ENCODE data around the gene TWF2. TPM values are rescaled to one million over a fixed set of nuclear protein-coding genes. Genes with fewer than 3 reads are reported as not detected.

Gene TWF2
- total RNA-seq, 1 experiment from 2014 or later: 29.3 TPM

GRCh38 chr3:52238193-52238760 lies 681 bp downstream of the TWF2 start:
- no peak for DNase-seq (ENCODE audit: extremely low read depth, low read depth)

- peak; percentile 33 for DNase-seq (ENCODE audit: extremely low read depth, low read depth)
Measured at GRCh38 chr3:52237657-52238172, 1.2 kb downstream of the TWF2 start.

DNA sequence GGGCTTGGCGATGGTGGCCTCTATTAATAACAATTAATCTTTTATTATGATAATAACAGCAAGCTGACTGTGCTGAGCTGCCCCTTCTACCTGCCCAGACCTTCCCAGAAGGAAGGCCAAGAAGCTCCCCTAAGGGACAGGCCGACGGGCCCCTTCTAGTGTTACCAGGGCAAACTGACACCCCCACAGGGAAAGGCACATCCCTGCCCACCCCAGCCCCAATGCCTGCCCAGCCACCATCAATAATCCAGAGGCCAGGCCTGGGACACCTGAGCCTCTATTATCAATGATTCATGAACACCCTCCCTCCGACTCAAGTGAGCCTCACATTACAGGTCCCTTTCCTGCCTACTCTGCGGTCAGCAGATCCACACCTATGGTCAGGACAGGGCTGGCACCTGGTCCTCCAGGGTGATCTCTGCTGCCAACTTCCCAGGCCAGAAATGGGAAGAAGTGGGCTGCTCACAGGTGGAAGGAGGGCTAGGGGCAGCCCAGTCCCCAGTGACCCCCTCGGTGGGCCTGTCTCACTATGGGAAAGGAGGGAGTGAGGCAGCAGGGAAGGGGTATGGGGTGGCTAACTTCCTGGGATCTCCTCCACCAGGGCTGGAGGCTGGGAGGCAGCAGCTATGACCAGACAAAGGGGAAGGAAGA lies 1.8 kb downstream of the TWF2 start:
- DNase-seq (ENCODE audit: extremely low read depth, low read depth): no peak

GRCh38 chr3:52236424-52236886 lies 2.5 kb downstream of the TWF2 start:
- no peak for DNase-seq (ENCODE audit: extremely low read depth, low read depth)

- no peak for DNase-seq (ENCODE audit: extremely low read depth, low read depth)
Measured at GRCh38 chr3:52234516-52235447, 4.2 kb downstream of the TWF2 start.

- no peak for DNase-seq (ENCODE audit: extremely low read depth, low read depth)
Measured at GRCh38 chr3:52233968-52234367, 5.0 kb downstream of the TWF2 start.

DNA sequence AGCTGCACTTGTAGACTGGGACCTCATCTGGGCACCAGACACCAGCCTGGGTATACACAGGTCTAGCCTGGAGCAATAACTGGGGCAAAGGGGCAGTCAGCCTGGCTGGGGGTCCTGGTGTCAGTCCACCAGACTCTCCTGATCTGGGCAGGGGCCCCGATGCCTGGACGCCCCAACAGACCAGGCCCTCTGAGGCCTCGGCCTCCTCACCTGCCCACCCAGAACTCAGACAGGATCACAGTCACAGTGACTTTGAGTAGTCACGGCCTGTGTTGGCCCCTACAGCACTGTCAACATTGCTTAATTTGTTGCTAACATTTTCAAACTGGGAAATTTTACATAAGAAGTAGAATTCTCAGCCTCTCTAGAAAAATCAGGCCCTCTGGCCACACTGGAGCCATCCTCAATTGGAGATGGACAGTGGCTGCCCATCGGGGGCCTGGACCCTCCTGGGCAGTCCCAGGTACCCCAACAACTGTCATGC lies 5.8 kb downstream of the TWF2 start:
- DNase-seq (ENCODE audit: extremely low read depth, low read depth): no peak

DNA sequence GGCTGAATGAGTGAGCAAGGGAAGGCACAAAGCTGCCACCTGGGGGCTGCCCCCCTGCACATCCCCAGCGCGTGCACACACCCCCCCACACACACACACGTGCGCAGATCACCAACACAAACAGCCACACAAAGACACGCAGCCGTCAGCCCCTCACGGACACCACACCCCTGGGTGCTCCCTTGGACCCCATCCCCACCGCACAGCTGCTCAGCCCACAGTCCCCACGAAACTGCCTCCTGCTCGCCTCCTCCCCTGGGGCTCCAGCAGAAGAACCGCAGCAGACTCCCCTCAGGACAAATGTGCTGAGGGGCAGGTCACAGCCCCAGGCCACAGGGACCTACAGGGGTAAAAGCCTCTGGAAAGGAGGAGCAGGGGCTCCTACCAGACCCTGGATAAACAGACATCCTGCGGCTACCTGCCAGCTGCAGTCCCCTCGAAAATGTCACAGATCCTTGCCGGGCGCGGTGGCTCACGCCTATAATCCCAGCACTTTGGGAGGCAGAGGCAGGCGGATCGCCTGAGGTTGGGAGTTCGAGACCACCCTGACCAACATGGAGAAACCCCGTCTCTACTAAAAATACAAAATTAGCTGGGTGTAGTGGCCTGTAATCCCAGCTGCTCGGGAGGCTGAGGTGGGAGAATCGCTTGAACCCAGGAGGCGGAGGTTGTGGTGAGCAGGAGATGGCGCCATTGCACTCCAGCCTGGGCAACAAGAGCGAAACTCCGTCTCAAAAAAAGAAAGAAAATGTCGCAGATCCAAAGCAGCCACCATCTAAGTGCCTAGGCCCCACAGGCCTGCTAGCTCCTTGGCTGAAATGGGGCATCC lies 6.5 kb downstream of the TWF2 start:
- DNase-seq (ENCODE audit: extremely low read depth, low read depth): no peak

- DNase-seq (ENCODE audit: extremely low read depth, low read depth): peak; percentile 55
Measured at GRCh38 chr3:52231502-52232278, 7.3 kb downstream of the TWF2 start.

DNA sequence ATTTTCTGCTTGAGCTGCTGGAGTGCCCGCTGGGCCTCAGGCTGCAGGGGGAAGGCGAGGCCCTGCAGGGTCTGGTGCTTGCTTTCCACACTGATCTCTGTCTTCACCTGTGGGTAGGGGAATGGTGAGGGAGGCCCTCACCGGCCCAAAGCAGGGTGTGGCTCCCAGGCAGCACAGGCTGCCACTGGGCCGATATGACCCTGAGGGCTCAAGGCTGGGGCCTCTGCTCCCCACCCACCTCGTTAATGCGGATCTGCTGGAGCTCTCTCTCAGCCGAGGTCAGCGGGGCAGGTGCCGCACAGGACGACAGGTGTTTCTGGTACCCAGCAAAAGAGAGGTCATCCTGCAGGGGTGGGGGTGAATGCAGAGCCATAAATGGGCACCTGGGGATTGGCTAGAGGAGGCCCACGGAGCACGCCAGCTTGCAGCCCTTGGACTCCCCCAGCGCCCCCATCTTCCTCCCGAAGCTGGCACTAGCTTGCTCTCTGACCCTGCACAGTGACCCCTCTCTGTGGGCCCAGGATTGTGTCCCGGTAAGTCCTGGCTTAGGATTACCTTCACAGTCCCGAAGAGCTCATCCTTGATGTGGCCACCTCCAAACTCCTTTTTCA lies 8.0 kb downstream of the TWF2 start:
- no peak for DNase-seq (ENCODE audit: extremely low read depth, low read depth)

DNA sequence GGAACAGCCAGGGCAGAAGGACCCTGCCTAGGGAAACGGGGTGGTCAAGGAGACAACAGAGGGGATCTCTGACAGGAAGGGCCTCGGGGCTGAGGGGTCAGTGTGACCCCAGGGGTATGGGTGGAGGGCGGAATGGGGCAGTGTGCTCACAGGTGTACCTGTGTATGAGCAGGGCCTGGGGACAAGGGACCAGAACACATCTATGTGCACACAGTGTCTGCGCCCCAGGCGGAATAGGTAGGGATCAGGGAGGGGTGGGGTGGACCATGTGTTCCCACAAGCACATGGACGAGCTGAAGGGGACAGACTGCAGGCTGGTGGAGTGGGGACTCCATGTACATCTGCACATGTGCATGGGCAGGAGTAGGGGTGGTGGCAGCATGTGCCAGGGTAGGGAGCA lies 8.5 kb downstream of the TWF2 start:
- no peak for DNase-seq (ENCODE audit: extremely low read depth, low read depth)

DNA sequence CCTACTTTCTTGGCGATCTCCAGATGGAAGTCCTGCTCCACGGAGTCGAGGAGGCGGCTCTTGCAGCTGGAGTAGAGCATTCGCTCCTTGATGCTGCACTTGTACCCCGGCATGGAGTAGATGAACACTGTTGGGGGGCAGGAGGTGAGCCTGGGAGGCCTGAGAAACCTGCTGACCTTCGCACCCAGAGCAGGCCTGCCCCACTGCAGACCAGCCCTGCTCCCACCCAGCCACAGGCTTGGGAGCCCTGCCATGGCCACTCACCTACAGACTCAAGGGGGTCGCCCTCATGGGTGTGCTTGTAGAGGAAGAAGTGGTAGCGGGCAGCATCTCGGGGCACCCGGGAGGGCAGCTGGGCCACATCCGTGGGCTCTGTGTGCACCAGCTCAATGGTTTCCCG lies 9.3 kb downstream of the TWF2 start:
- no peak for DNase-seq (ENCODE audit: extremely low read depth, low read depth)

- no peak for DNase-seq (ENCODE audit: extremely low read depth, low read depth)
Measured at GRCh38 chr3:52228751-52229291, 10.1 kb downstream of the TWF2 start.

- DNase-seq (ENCODE audit: extremely low read depth, low read depth): no peak
Measured at GRCh38 chr3:52228266-52228665, 10.7 kb downstream of the TWF2 start.

DNA sequence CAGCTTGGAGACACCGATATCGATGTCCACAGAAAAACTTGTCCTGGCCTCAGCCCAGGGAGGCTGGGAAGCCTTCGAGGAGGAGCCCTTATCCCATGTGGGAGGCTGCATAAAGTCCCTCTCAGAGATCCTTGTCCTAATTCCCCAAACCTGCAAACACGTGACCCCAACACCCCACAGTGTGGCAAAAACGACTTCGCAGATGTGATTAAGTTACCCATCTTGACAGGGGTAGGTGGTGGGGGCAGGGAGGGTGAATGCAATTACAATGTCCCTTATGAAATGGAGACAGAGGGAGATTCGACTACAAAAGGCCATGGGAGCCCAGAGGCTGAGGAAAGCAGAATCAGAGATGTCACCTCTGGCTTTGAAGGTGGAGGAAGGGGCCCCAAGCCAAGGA lies 11.2 kb downstream of the TWF2 start:
- DNase-seq (ENCODE audit: extremely low read depth, low read depth): no peak

- no peak for DNase-seq (ENCODE audit: extremely low read depth, low read depth)
Measured at GRCh38 chr3:52227117-52227516, 11.8 kb downstream of the TWF2 start.

DNA sequence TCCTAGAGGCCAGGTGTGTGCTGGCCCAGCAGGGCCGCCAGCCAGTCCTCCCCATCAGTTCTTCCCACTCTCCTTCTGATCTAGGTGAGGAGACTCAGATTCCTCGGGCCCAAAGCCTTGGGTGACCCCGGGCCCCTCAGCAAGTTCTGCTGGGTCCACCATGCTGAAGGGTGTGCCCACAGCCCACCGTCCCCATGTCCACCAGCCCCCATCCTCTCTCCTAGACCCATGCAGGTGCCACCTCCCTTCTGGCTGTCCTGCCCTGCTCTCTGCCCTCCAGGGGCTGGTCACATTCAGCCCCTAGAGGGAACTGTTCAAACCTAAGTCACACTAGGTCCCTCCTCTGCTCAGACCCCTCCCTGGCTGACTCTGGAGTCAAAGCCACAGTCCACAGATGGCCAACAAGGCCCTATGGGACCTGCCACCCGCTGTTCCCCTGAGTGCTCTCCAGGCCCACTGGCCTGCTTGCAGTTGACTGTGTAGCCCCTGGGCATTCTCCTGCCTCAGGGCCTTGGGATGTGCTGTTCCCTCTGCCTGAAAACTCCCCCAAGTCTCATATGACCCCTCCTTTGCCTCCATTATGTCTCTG lies 12.6 kb downstream of the TWF2 start:
- no peak for DNase-seq (ENCODE audit: extremely low read depth, low read depth)

DNA sequence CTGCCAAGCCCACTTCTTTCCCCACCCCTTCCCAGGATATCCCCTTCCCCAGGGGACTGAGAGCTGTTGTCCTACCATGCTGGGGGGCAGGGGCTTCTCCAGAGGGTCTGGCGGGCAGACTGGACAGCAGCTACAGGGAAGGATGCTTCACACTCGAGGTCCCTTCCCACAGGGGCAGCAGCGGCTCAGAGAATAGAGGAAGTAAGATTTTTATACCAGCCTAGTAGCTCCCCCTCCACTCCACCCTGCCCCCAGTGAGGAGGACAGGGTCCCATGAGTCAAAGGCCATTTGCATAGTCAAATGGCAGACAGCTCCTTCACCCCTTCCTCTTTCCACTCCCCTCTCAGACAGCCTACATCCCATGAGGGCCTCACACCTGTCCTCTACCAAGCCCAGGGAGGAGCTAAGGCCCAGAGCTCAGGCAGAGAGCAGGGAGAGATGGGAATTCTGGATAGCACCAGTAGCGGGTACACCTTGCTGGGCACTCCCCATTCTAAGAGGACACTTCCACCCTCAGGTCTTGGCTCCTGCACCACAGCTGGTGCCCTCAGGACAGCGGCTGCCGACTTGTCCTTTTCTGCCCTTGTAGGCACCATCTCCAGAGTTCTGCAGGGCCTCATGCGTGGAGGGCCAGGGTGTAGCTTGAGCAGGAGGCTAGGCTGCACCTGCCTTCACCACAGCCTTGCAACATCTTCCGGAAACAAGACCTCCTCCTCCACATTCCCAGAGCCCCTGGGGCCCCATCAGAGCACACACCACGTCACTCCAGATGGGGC lies 13.3 kb downstream of the TWF2 start, which contains the start of gene TLR9:
TLR9 (minus strand) TSS at position 194 of the 777 bp plus-strand sequence; CDS start at position 78, 116 bp downstream.
- no peak for DNase-seq (ENCODE audit: extremely low read depth, low read depth)
